Measurements from ENCODE around the gene DDR1.
"Not testable (repeated sequence)": the region's sequence is repeated elsewhere in the genome, so short reads cannot be mapped to it uniquely, and the experiment has no call there.

Gene DDR1

GRCh38 chr6:30907758-30908591 lies 23.7 kb downstream of the DDR1 start, which contains the start of gene GTF2H4:
TSS of gene GTF2H4 (plus strand) at chr6:30908207.
- in situ Hi-C loops (cut with HindIII; ENCODE audit: low pct_ligation_motif_present, low pct_unique_long_range_greater_than_20kb, low sequenced_read_pairs), result no loop called here

GRCh38 chr6:30908700-30909099 lies 24.4 kb downstream of the DDR1 start:
- DNase-seq, result no peak
- in situ Hi-C loops (cut with HindIII; ENCODE audit: low pct_ligation_motif_present, low pct_unique_long_range_greater_than_20kb, low sequenced_read_pairs), result no loop called here

More at GRCh38 chr6:30907758-30908591, 23.7 kb downstream of the DDR1 start, which contains the start of gene GTF2H4:
- DNase-seq, result peak; percentile 98

GRCh38 chr6:30910473-30910872 lies 26.2 kb downstream of the DDR1 start:
- in situ Hi-C loops (cut with HindIII; ENCODE audit: low pct_ligation_motif_present, low pct_unique_long_range_greater_than_20kb, low sequenced_read_pairs); DNase-seq: not testable (repeated sequence)

- in situ Hi-C loops (cut with HindIII; ENCODE audit: low pct_ligation_motif_present, low pct_unique_long_range_greater_than_20kb, low sequenced_read_pairs), result no loop called here
- no peak for DNase-seq
These were observed 28.6 kb downstream of the DDR1 start for GRCh38 chr6:30912746-30913520.

GRCh38 chr6:30913721-30914075 lies 29.4 kb downstream of the DDR1 start:
- no peak for DNase-seq
- in situ Hi-C loops (cut with HindIII; ENCODE audit: low pct_ligation_motif_present, low pct_unique_long_range_greater_than_20kb, low sequenced_read_pairs), result no loop called here

DNA sequence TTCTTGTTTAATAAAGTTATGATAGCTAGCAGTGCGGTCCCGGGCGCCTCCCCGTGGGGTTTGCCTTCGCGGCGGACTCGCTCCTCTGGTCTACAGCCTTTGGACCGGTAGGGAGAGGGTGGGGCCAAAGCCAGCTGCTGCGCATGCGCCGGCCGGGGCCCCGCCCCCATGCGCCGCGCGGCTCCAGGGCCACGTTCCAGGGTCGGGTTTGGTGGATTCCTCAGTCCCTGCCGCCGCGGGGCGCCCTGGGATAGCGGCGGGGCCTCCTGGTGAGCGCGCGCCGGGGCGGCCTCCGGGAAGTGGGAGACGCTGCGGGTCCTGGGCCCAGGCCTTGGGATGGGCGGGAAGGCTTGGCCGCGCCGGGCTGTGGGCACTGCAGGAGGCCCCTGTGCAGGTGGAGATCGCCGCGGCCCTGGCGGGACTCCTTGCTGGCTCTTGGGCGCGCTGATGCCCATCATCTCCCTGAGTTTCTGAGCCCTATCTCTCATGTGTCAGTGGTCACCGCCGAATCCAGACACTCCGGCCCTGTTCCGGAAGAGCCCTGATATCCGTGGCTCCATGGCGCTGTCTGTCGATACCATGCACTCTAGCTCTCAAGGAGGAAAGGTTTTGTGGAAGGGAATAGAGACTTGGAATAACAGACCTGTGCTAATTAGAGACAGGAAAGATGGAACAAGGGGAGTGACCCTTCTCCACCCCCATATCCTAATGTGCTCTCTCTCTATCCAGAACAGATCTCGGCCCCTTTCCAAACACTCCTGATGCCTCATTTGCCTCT lies 29.9 kb downstream of the DDR1 start, which contains the start of gene VARS2:
Gene VARS2, plus strand, starts transcription at position 163 of the 778 bp plus-strand sequence. Its CDS starts 599 bp downstream, at position 762.
- DNase-seq, result peak; percentile 87
- in situ Hi-C loops (cut with HindIII; ENCODE audit: low pct_ligation_motif_present, low pct_unique_long_range_greater_than_20kb, low sequenced_read_pairs), result no loop called here

GRCh38 chr6:30914854-30915590 lies 30.7 kb downstream of the DDR1 start:
- in situ Hi-C loops (cut with HindIII; ENCODE audit: low pct_ligation_motif_present, low pct_unique_long_range_greater_than_20kb, low sequenced_read_pairs), result no loop called here
- no peak for DNase-seq

DNA sequence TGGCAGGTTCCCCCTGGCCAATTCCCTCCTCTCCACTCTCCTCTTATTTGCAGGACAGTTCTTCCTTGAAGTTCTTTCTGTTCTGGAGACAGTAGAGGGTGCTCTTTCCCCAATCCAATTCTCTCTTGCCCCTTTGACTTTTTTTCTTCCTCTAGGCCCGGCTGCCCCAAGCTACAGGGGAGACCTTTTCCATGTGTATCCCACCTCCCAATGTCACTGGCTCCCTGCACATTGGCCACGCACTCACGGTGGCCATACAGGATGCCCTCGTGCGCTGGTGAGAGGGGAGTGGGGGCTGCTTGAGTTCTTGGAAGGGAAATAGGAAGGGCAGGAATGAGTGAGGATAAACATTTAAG lies 31.2 kb downstream of the DDR1 start:
- peak; percentile 76 for DNase-seq
- in situ Hi-C loops (cut with HindIII; ENCODE audit: low pct_ligation_motif_present, low pct_unique_long_range_greater_than_20kb, low sequenced_read_pairs), result no loop called here

GRCh38 chr6:30917041-30917440 lies 32.7 kb downstream of the DDR1 start:
- in situ Hi-C loops (cut with HindIII; ENCODE audit: low pct_ligation_motif_present, low pct_unique_long_range_greater_than_20kb, low sequenced_read_pairs), result no loop called here
- DNase-seq, result no peak

DNA sequence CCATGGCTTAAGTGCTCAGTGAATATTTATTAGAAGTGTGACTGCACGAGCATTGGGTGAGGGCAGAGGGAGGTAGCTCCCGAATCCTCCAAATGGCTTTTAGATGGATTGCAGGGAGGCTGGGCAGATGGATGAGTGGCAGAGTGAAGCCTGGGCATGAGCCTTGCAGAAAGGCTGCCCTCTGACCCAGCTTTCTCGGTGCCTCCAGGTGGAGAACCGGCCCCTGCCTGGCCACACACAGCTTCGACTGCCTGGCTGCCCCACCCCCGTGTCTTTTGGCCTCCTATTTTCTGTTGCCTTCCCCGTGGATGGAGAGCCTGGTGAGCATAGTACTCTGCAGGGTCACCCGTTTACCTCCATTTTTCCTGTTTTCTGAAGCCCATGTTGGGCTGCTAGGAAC lies 33.2 kb downstream of the DDR1 start:
- in situ Hi-C loops (cut with HindIII; ENCODE audit: low pct_ligation_motif_present, low pct_unique_long_range_greater_than_20kb, low sequenced_read_pairs), result no loop called here
- DNase-seq, result no peak

DNA sequence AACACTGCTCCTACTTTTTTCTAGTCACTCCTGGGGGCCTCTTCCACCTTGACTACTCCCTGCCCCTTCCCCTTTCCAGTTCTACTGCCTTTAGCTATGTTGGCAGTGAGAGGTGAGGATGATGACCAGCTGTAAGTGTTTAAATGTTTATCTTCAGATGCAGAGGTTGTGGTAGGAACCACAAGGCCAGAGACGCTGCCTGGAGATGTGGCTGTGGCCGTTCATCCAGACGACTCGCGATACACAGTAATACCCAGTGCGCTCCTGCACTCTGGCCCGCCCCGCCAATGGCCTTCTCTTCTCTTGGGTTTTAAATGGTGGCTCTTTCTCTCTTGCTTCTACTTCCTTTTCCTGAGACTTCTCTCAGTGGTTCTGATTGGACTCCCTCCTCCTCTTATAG lies 34.4 kb downstream of the DDR1 start:
- in situ Hi-C loops (cut with HindIII; ENCODE audit: low pct_ligation_motif_present, low pct_unique_long_range_greater_than_20kb, low sequenced_read_pairs), result no loop called here
- no peak for DNase-seq

- DNase-seq, result no peak
- in situ Hi-C loops (cut with HindIII; ENCODE audit: low pct_ligation_motif_present, low pct_unique_long_range_greater_than_20kb, low sequenced_read_pairs), result no loop called here
These were observed 38.1 kb downstream of the DDR1 start for GRCh38 chr6:30922447-30922852.

GRCh38 chr6:30924040-30924627 lies 39.8 kb downstream of the DDR1 start:
- DNase-seq; in situ Hi-C loops (cut with HindIII; ENCODE audit: low pct_ligation_motif_present, low pct_unique_long_range_greater_than_20kb, low sequenced_read_pairs): not testable (repeated sequence)

GRCh38 chr6:30926644-30927043 lies 42.3 kb downstream of the DDR1 start:
- peak; percentile 79 for DNase-seq
- in situ Hi-C loops (cut with HindIII; ENCODE audit: low pct_ligation_motif_present, low pct_unique_long_range_greater_than_20kb, low sequenced_read_pairs), result no loop called here

DNA sequence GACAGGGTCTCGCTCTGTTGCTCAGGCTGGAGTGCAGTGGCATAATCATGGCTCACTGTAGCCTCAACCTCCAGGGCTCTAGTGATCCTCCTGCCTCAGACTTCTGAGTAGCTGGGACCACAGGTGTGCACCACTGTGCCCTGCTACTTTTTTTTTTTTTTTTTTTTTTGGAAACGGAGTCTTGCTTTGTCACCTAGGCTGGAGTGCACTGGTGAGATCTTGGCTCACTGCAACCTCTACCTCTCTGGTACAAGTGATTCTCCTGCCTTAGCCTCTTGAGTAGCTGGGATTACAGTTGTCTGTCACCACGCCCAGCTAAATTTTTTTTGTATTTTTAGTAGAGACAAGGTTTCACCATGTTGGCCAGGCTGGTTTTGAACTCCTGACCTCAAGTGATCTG lies 42.8 kb downstream of the DDR1 start:
- in situ Hi-C loops (cut with HindIII; ENCODE audit: low pct_ligation_motif_present, low pct_unique_long_range_greater_than_20kb, low sequenced_read_pairs); DNase-seq: not testable (repeated sequence)

DNA sequence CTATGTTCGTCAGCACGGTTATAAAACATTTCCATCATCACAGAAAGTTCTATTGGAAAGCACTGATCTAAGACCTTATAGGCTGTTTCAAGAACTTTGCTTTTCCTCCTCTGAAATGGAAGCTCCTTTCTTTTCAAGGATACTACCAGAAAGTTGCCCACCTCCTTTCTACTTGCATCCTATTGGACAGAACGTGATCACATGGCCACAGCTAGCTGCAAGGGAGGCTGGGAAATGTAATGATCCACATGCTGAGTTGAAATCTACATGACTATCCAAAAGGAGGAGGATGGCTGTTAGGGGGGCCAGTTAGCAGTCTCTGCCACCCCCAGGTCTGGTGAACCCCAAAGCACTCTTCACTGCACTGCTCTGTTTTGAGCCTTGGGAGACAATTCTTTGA lies 44.4 kb downstream of the DDR1 start:
- DNase-seq, result no peak
- in situ Hi-C loops (cut with HindIII; ENCODE audit: low pct_ligation_motif_present, low pct_unique_long_range_greater_than_20kb, low sequenced_read_pairs), result no loop called here

- no peak for DNase-seq
- in situ Hi-C loops (cut with HindIII; ENCODE audit: low pct_ligation_motif_present, low pct_unique_long_range_greater_than_20kb, low sequenced_read_pairs), result no loop called here
These were observed 46.2 kb downstream of the DDR1 start for GRCh38 chr6:30930506-30930905.

- in situ Hi-C loops (cut with HindIII; ENCODE audit: low pct_ligation_motif_present, low pct_unique_long_range_greater_than_20kb, low sequenced_read_pairs), result no loop called here
- no peak for DNase-seq
These were observed 47.0 kb downstream of the DDR1 start for GRCh38 chr6:30931272-30931671.

All from ACHN (cell line).